ENCODE data around the gene PRDM16.

The PRDM16 gene

DNA sequence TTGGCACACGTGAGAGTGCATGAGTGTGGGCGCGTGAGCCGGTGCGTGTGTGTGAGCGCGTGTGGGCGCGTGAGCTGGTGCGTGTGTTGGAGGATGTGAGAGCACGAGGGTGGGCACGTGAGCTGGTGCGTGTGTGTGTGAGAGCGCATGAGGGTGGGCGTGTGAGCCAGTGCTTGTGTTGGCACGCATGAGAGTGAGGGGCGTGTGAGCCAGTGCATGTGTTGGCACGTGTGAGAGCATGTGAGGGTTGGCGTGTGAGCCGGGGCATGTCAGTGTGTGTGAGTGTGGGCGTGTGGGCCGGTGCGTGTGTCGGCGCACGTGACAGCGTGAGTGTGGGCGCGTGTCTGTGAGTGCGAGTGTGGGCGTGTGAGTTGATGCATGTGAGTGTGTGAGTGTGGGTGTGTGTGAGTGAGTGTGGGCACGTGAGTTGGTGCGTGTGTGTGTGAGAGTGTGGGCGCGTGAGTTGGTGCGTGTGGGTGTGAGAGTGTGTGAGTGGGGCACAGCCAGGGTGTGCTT lies 339.8 kb downstream of the PRDM16 start:
- no peak for DNase-seq (ENCODE audit: extremely low read depth, insufficient read length)
- TF ChIP-seq, protein P1, sequence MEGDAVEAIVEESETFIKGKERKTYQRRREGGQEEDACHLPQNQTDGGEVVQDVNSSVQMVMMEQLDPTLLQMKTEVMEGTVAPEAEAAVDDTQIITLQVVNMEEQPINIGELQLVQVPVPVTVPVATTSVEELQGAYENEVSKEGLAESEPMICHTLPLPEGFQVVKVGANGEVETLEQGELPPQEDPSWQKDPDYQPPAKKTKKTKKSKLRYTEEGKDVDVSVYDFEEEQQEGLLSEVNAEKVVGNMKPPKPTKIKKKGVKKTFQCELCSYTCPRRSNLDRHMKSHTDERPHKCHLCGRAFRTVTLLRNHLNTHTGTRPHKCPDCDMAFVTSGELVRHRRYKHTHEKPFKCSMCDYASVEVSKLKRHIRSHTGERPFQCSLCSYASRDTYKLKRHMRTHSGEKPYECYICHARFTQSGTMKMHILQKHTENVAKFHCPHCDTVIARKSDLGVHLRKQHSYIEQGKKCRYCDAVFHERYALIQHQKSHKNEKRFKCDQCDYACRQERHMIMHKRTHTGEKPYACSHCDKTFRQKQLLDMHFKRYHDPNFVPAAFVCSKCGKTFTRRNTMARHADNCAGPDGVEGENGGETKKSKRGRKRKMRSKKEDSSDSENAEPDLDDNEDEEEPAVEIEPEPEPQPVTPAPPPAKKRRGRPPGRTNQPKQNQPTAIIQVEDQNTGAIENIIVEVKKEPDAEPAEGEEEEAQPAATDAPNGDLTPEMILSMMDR (IDR thresholded peaks at IDR 0.05; ENCODE audit: insufficient read depth, low read length, poor library complexity, severe bottlenecking), result no peak
- Histone ChIP-seq H3K4me3 (replicated peaks; ENCODE audit: low read depth, low read length) (no peak overlapping the region), H3K36me3 (ENCODE audit: control insufficient read depth, insufficient read depth, low read length) (no peaks in the 10 kb centered on the region), H3K27me3 (replicated peaks; ENCODE audit: control insufficient read depth, insufficient read depth, low read length) (no peaks in the 10 kb centered on the region)

DNA sequence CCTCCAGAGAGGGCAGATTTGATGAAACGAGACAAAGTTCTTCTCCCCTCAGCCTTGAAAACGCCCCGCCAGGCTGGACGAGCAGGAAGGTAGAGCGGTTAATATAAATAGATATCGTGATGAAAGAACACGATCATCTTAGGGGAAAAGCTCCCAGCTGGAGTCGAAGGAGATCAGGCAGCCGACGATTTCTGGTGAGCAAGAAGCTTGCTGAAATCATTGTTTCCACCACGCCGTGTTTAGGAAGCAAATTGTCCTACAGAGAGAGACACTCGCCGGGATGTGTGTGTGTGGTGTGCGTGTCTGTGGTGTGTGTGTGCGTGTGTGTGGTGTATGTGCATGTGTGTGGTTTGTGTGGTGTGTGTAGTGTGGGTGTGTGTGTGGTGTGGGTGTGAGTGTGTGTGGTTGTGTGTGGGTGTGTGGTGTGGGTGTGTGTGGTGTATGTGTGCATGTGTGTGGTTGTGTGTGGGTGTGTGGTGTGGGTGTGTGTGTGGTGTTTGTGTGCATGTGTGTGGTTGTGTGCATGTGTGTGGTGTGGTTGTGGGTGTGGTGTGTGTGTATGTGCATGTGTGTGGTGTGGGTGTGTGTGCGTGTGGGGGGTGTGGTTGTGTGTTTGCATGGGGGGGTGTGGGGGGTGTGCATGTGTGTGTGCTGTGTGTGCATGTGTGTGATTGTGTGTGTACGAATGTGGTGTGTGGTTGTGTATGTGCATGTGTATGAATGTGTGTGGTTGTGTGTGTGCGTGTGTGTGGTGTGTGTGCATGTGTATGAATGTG lies 340.6 kb downstream of the PRDM16 start:
- Histone ChIP-seq H3K4me3 (replicated peaks; ENCODE audit: low read depth, low read length) (no peak overlapping the region), H3K27me3 (replicated peaks; ENCODE audit: control insufficient read depth, insufficient read depth, low read length) (no peaks in the 10 kb centered on the region), H3K36me3 (ENCODE audit: control insufficient read depth, insufficient read depth, low read length) (no peaks in the 10 kb centered on the region)
- TF ChIP-seq, protein P1 (IDR thresholded peaks at IDR 0.05; ENCODE audit: insufficient read depth, low read length, poor library complexity, severe bottlenecking), result no peak
- no peak for DNase-seq (ENCODE audit: extremely low read depth, insufficient read length)

DNA sequence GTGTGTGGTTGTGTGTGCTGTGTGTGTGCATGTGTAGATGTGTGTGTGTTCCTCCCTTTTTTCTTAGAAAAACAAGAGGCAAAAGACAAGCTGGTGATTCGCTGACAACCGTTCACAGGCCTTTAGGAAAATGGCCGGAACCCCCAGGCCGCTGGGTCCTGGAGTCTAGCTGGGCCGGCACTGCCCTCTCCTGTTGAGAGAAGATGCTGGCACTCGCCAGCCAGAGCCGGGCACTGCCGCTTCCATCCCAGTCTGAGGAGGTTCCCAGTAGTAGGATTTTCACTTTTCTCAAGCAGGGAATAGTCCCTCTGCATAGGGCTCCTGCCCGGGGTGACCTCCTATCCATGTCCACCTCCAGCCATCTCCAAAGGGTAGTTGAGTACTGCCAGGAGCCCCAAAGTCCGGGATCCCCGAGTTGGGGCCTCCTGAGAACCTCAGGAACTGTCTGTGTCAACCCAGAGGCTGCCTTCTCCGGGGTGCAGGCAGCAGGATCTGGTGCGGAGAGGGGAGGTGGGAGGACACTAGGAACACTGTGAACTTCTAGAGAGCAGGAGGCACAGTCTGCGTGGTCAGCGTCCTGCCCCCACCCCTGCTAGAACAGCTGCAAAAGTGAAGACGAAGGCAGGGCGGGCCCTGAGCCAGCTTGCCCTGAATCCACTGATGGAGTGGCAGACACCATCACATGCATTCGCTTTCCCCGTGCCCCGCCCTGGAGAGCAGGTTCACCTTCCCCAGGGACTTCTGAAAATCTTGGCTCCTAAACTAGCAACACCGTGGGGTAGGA lies 341.3 kb downstream of the PRDM16 start:
- no peak for DNase-seq (ENCODE audit: extremely low read depth, insufficient read length)
- TF ChIP-seq, protein P1 (IDR thresholded peaks at IDR 0.05; ENCODE audit: insufficient read depth, low read length, poor library complexity, severe bottlenecking), result no peak
- H3K36me3 ChIP-seq (ENCODE audit: control insufficient read depth, insufficient read depth, low read length), result no peaks in the 10 kb centered on the region
- no peaks in the 10 kb centered on the region for H3K27me3 ChIP-seq (replicated peaks; ENCODE audit: control insufficient read depth, insufficient read depth, low read length)
- no peak overlapping the region for H3K4me3 ChIP-seq (replicated peaks; ENCODE audit: low read depth, low read length)

DNA sequence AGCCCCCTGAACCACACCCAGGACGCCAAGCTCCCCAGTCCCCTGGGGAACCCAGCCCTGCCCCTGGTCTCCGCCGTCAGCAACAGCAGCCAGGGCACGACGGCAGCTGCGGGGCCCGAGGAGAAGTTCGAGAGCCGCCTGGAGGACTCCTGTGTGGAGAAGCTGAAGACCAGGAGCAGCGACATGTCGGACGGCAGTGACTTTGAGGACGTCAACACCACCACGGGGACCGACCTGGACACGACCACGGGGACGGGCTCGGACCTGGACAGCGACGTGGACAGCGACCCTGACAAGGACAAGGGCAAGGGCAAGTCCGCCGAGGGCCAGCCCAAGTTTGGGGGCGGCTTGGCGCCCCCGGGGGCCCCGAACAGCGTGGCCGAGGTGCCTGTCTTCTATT lies 342.8 kb downstream of the PRDM16 start:
- TF ChIP-seq, protein P1 (IDR thresholded peaks at IDR 0.05; ENCODE audit: insufficient read depth, low read length, poor library complexity, severe bottlenecking), result no peak
- H3K4me3 ChIP-seq (replicated peaks; ENCODE audit: low read depth, low read length), result no peak overlapping the region
- H3K27me3 ChIP-seq (replicated peaks; ENCODE audit: control insufficient read depth, insufficient read depth, low read length), result no peaks in the 10 kb centered on the region
- no peak for DNase-seq (ENCODE audit: extremely low read depth, insufficient read length)
- no peaks in the 10 kb centered on the region for H3K36me3 ChIP-seq (ENCODE audit: control insufficient read depth, insufficient read depth, low read length)

DNA sequence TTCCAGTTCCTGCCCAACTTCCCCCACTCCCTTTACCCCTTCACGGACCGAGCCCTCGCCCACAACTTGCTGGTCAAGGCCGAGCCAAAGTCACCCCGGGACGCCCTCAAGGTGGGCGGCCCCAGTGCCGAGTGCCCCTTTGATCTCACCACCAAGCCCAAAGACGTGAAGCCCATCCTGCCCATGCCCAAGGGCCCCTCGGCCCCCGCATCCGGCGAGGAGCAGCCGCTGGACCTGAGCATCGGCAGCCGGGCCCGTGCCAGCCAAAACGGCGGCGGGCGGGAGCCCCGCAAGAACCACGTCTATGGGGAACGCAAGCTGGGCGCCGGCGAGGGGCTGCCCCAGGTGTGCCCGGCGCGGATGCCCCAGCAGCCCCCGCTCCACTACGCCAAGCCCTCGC lies 343.4 kb downstream of the PRDM16 start:
- TF ChIP-seq, protein P1 (IDR thresholded peaks at IDR 0.05; ENCODE audit: insufficient read depth, low read length, poor library complexity, severe bottlenecking), result no peak
- no peaks in the 10 kb centered on the region for H3K27me3 ChIP-seq (replicated peaks; ENCODE audit: control insufficient read depth, insufficient read depth, low read length)
- DNase-seq (ENCODE audit: extremely low read depth, insufficient read length), result no peak
- no peaks in the 10 kb centered on the region for H3K36me3 ChIP-seq (ENCODE audit: control insufficient read depth, insufficient read depth, low read length)
- H3K4me3 ChIP-seq (replicated peaks; ENCODE audit: low read depth, low read length), result no peak overlapping the region

Measured in GM06990 (cell line).